Heart left ventricle (tissue), 16 donors: ENCODE measurements around the gene CREG1. TPM values are rescaled to one million over a fixed set of nuclear protein-coding genes. Genes with fewer than 3 reads are reported as not detected.
A peak's percentile ranks its signal among the peaks of the same experiment; 100 is the strongest.

Experiments used
- ATAC-seq, 4 donors: fragments of 200-7000 bp; cut with Tn5 transposase; one replicate each; pipeline ENCODE4 v1.9.1; 2020 to 2022; ENCODE audit warnings: moderate library complexity in 4 of 4, mild to moderate bottlenecking in 3 of 4, moderate number of reproducible peaks in 1 of 4
- DNase-seq, 5 donors: peaks; one replicate each; pipeline ENCODE4 v3.0.0-alpha.2; 2020
- H3K27ac ChIP-seq, 12 donors: fragments of 200-600 bp; sonication (generic) in 4 of 12; one replicate each; pipeline versions ENCODE4 v1.5.0 to v1.8.0; 2016 to 2022; ENCODE audit warnings: mild to moderate bottlenecking in 2 of 12
- H3K27me3 ChIP-seq, 9 donors: fragments of 200-600 bp; sonication (generic) in 2 of 9; one replicate each; pipeline versions ENCODE4 v1.5.1 to v1.8.0; 2016 to 2022; ENCODE audit warnings: mild to moderate bottlenecking in 3 of 9
- H3K36me3 ChIP-seq, 9 donors: fragments of 200-600 bp; sonication (generic) in 2 of 9; one replicate each; pipeline versions ENCODE4 v1.5.0 to v1.8.0; 2018 to 2022; ENCODE audit warnings: mild to moderate bottlenecking in 2 of 9
- H3K4me1 ChIP-seq, 12 donors: fragments of 200-600 bp; sonication (generic) in 4 of 12; one replicate each; pipeline versions ENCODE4 v1.5.0 to v1.8.0; 2016 to 2022; ENCODE audit warnings: mild to moderate bottlenecking in 3 of 12
- H3K4me3 ChIP-seq, 12 donors: fragments of 200-600 bp; sonication (generic) in 4 of 12; one replicate each; pipeline versions ENCODE4 v1.5.0 to v1.8.0; 2017 to 2022; ENCODE audit warnings: mild to moderate bottlenecking in 9 of 12, moderate library complexity in 4 of 12
- H3K9me3 ChIP-seq, 12 donors: fragments of 200-600 bp; sonication (generic) in 4 of 12; one replicate each; pipeline versions ENCODE4 v1.5.0 to v1.8.0; 2016 to 2022; ENCODE audit warnings: mild to moderate bottlenecking in 1 of 12
- CTCF ChIP-seq, 12 donors: fragments of 200-600 bp; sonication (generic) in 4 of 12; IDR thresholded peaks; one replicate each; pipeline versions ENCODE4 v1.5.0 to v1.8.0; 2018 to 2022; ENCODE audit warnings: antibody characterized with exemption in 12 of 12, mild to moderate bottlenecking in 5 of 12
- POLR2A ChIP-seq, 2 donors: fragments of 450-650 bp; IDR thresholded peaks; one replicate each; pipeline ENCODE4 v1.6.1; 2017; ENCODE audit warnings: antibody characterized with exemption in 2 of 2, mild to moderate bottlenecking in 2 of 2, moderate library complexity in 2 of 2
- WGBS, 4 donors: extraction: QIAGEN DNeasy Blood & Tissue Kit in 2 of 4; methylation state at CpG; one replicate each; pipeline versions ENCODE4 v1.1.5 to v1.1.7; 2013 to 2018; 5-methylcytosine and 5-hydroxymethylcytosine counted together
- intact Hi-C, 10 donors: fragments of 100-400 bp; cut with DNase I; formaldehyde crosslinking; loops; one replicate each; pipeline versions ENCODE4 v1.11.1 to v1.14.2; 2022
- polyA plus RNA-seq, 2 donors: library from polyadenylated mRNA; stranded (reverse); fragments of 200-250 nt; gene quantifications; one replicate each; pipeline ENCODE4 v1.2.3, GENCODE V29; 2013
- total RNA-seq, 9 donors: library from RNA; depleted of rRNA in 2 of 9; stranded (reverse); fragments of >200 nt in 2 of 9; fragmentation: NEBNext Ultra II Directional in 3 of 9; extraction: Animal tissue kit (Norgen Biotek cat#: 25700) in 3 of 9; gene quantifications; one replicate each; pipeline versions ENCODE4 v1.1.0 to v1.2.4, GENCODE V29; 2016 to 2023
- donor health status: ischemic (EF 13 %, LVEDD 7.1; RV severe dilation, severe dysfunction).
- donor health status: healthy with polysubstance abuse.
- donor health status: DM: no; HTN: yes; CAD: no.
- donor health status: DM: no; HTN: no; CAD: no.
- donor health status: ischemic (EF 25% LVEDD 6.9; RV normal size, moderate dysfunction).
- donor health status: ischemic (EF 25% LVEDD 5.7; RV mildly dilated, moderate dysfunction).
- donor health status: healthy.
- donor health status: DM: yes; HTN: yes; CAD: no.
- donor health status: ischemic (EF 35%, LVEDD 5.7; RV mildly dilated, moderate dysfunction).
- donor health status: nonischemic (EF 11% LVEDD 7.7; RV severe dilation, severe dysfunction).
- donor health status: DM: yes; HTN: yes; CAD: no.
- donor health status: PGD.
- donor health status: ischemic (EF 29% LVEDD 5.4; RV normal size, mild dysfunction).
- donor health status: nonischemic (EF 23%, LVEDD 6.1; RV moderate dilation, normal function).

CREG1 gene
- total and polyA plus RNA-seq, 11 donors, result 31.3 to 176 (median 85.5) TPM

GRCh38 chr1:167544447-167545093 lies 9.0 kb downstream of the CREG1 start:
- H3K4me3 ChIP-seq, result no peak overlapping the region
- peaks cover 0 to 80% (median 0%) of the 10 kb centered on the region in 12 donors for H3K4me1 ChIP-seq
- H3K36me3 ChIP-seq, result peaks cover 0 to 69% (median 53%) of the 10 kb centered on the region in 9 donors
- H3K9me3 ChIP-seq, result no peaks in the 10 kb centered on the region
- intact Hi-C loops, result loop anchor here in 1 of 10 donors (10.0 kb wide), 1 partner anchor 140 kb away; no protein-coding TSS in a partner anchor
- TF ChIP-seq CTCF (IDR thresholded peaks at IDR 0.05), result no peak
- no peak for TF ChIP-seq POLR2A (IDR thresholded peaks at IDR 0.05)
- 78 to 97% (median 92%) methylated on average over 3 of the region's 3 CpGs for WGBS, 4 donors
- DNase-seq, result no peak
- H3K27me3 ChIP-seq, result no peaks in the 10 kb centered on the region
- peak overlapping the region in 1 of 12 donors; percentile 66 for H3K27ac ChIP-seq
- ATAC-seq, result no peak

- intact Hi-C loops, result loop anchor here in 1 of 10 donors (10.0 kb wide), 1 partner anchor 139 kb away; no protein-coding TSS in a partner anchor
- Histone ChIP-seq H3K4me3 (no peak overlapping the region), H3K4me1 (peaks cover 0 to 79% (median 0%) of the 10 kb centered on the region in 12 donors), H3K9me3 (no peaks in the 10 kb centered on the region), H3K27me3 (no peaks in the 10 kb centered on the region), H3K36me3 (peaks cover 0 to 69% (median 53%) of the 10 kb centered on the region in 9 donors), H3K27ac (peak overlapping the region in 1 of 12 donors; percentile 66)
- TF ChIP-seq CTCF (IDR thresholded peaks at IDR 0.05), result no peak
- TF ChIP-seq POLR2A (IDR thresholded peaks at IDR 0.05), result no peak
- peak in 3 of 4 donors; percentile 24 to 27 (median 24) for ATAC-seq
- 79 to 93% (median 84%) methylated on average over 7 to 13 of the region's 13 CpGs for WGBS, 4 donors
- no peak for DNase-seq
Measured at GRCh38 chr1:167543199-167543990, 10.2 kb downstream of the CREG1 start.

DNA sequence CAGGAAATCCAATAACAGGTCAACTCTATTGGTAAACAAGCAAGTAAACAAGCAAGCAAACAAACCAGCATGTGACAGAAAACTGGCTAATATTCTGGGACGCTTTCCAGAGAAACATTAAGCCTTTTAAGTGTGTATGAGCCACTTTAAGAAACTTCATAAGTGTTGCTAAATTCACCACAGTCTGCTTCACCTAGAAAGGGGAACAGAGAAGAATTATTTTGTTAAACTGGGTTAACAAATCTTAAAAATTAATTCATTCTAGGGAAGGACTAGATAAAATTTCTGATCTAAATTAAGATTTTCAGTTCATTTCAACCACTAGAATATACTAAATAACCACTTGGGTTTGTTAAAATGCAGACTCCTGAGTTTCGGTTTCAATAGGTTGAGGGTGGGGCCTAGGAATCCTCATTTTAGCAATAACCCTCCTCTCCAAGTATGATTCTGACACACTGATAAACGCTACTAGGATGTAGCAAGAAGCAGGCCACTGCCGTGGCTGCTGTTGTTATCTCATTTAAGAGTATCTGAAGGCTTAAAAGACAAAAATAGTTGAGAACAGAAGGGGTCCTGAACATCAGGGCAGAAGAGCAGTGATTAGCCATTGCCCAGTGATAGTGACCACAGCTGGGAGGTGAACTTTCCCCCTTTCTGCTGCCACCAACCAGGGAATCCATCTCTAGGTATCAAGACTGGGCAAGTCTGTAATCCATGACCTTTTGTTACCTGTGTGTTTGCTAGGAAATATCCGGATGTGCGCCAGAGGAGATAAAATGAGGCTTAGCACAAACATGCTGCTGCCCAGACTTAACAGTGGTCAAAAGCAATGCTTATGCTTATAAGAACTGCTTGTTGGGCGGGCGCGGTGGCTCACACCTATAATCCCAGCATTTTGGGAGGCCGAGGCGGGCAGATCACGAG lies 11.2 kb downstream of the CREG1 start:
- H3K9me3 ChIP-seq, result no peaks in the 10 kb centered on the region
- H3K4me1 ChIP-seq, result peaks cover 0 to 69% (median 0%) of the 10 kb centered on the region in 12 donors
- intact Hi-C loops, result loop anchor here in 1 of 10 donors (10.0 kb wide), 1 partner anchor 138 kb away; no protein-coding TSS in a partner anchor
- no peak overlapping the region for H3K4me3 ChIP-seq
- DNase-seq, result no peak
- H3K27ac ChIP-seq, result peak overlapping the region in 1 of 12 donors; percentile 70
- 80 to 87% (median 84%) methylated on average over 12 of the region's 12 CpGs for WGBS, 4 donors
- ATAC-seq, result no peak
- H3K27me3 ChIP-seq, result no peaks in the 10 kb centered on the region
- TF ChIP-seq CTCF (IDR thresholded peaks at IDR 0.05), result no peak
- TF ChIP-seq POLR2A (IDR thresholded peaks at IDR 0.05), result no peak
- peaks cover 0 to 63% (median 48%) of the 10 kb centered on the region in 9 donors for H3K36me3 ChIP-seq
